Gastrocnemius medialis (tissue), 4 donors: ENCODE data around the gene UPF3A. TPM values are rescaled to one million over a fixed set of nuclear protein-coding genes. Genes with fewer than 3 reads are reported as not detected.

Source experiments
- ATAC-seq, 2 donors: fragments of 150-250 bp; one replicate each; pipeline ENCODE4 v1.9.1; 2016
- DNase-seq, 2 donors: peaks; one replicate each; pipeline ENCODE4 v3.0.0-alpha.2; 2019
- H3K27ac ChIP-seq, 4 donors: fragments of 200-600 bp; sonication (generic); 1 replicate in 1 of 4; 2 replicates in 3 of 4; pipeline ENCODE4 v1.5.1; 2016 to 2018; ENCODE audit warnings: mild to moderate bottlenecking in 2 of 4, moderate library complexity in 1 of 4
- H3K27me3 ChIP-seq, 3 donors: fragments of 200-600 bp; sonication (generic) in 2 of 3; 1 replicate in 1 of 3; 2 replicates in 2 of 3; pipeline versions ENCODE4 v1.5.1 to v1.6.0; 2016 to 2019; ENCODE audit warnings: mild to moderate bottlenecking in 1 of 3, moderate library complexity in 1 of 3
- H3K36me3 ChIP-seq, 2 donors: fragments of 200-600 bp; sonication (generic) in 1 of 2; one replicate each; pipeline ENCODE4 v1.5.1; 2017 to 2018
- H3K4me1 ChIP-seq, 2 donors: fragments of 200-600 bp; sonication (generic) in 1 of 2; one replicate each; pipeline ENCODE4 v1.5.1; 2016 to 2017; ENCODE audit warnings: mild to moderate bottlenecking in 2 of 2
- H3K4me3 ChIP-seq, 4 donors: fragments of 200-600 bp; sonication (generic) in 3 of 4; 1 replicate in 1 of 4; 2 replicates in 3 of 4; pipeline ENCODE4 v1.5.1; 2016 to 2019; ENCODE audit warnings: mild to moderate bottlenecking in 2 of 4
- H3K9me3 ChIP-seq, 3 donors: fragments of 200-600 bp; sonication (generic) in 2 of 3; 1 replicate in 1 of 3; 2 replicates in 2 of 3; pipeline ENCODE4 v1.5.1; 2016 to 2019
- CTCF ChIP-seq, 5 experiments: fragments of 450-650 bp in 3 of 5; fragments of 200-600 bp in 2 of 5; sonication (generic) in 2 of 5; IDR thresholded peaks in 4 of 5; conservative IDR thresholded peaks in 1 of 5; 1 replicate in 4 of 5; 2 replicates in 1 of 5; pipeline ENCODE4 v1.5.1; 2016 to 2019; ENCODE audit warnings: antibody characterized with exemption in 5 of 5, mild to moderate bottlenecking in 3 of 5, moderate library complexity in 3 of 5
- POLR2A ChIP-seq, 2 donors: fragments of 450-650 bp; IDR thresholded peaks; one replicate each; pipeline ENCODE4 v1.6.1; 2017; ENCODE audit warnings: antibody characterized with exemption in 2 of 2, mild to moderate bottlenecking in 2 of 2, moderate library complexity in 2 of 2
- in situ Hi-C, 4 donors: fragments of 200-750 bp; cut with MboI; loops; one replicate each; pipeline versions ENCODE4 v1.15.0 to v1.8.0; 2017; ENCODE audit warnings: low sequenced_read_pairs in 4 of 4
- intact Hi-C: fragments of 100-400 bp; cut with DNase I; formaldehyde crosslinking; loops from one replicate; pipeline ENCODE4 v1.15.1; 2023; ENCODE audit warnings: low total_unique reads
- total RNA-seq, 4 donors: library from RNA; depleted of rRNA; stranded (reverse); fragments of >200 nt; gene quantifications; one replicate each; pipeline versions ENCODE4 v1.1.0 to v1.2.3, GENCODE V29; 2016

UPF3A gene
- total RNA-seq, 4 donors from 2014 or later: 9.1 to 43.9 (median 24.0) TPM

GRCh38 chr13:114309806-114310410 lies 28.5 kb downstream of the UPF3A start:
- peaks cover 4 to 8% of the 10 kb centered on the region in 2 donors for H3K4me1 ChIP-seq
- peaks cover 0 to 18% of the 10 kb centered on the region in 2 donors for H3K36me3 ChIP-seq
- TF ChIP-seq CTCF (IDR thresholded peaks at IDR 0.05 in 4 of 5, conservative IDR thresholded peaks at IDR 0.05 in 1 of 5) (no peak), POLR2A (IDR thresholded peaks at IDR 0.05) (no peak)
- no peak overlapping the region for H3K4me3 ChIP-seq
- DNase-seq: no peak
- ATAC-seq: no peak
- no peaks in the 10 kb centered on the region for H3K9me3 ChIP-seq
- intact Hi-C loops: no loop called here
- no peaks in the 10 kb centered on the region for H3K27me3 ChIP-seq
- no peak overlapping the region for H3K27ac ChIP-seq
- in situ Hi-C loops: no loop called here

- no peaks in the 10 kb centered on the region for H3K9me3 ChIP-seq
- ATAC-seq (no peak), DNase-seq (no peak)
- in situ Hi-C loops: no loop called here
- TF ChIP-seq CTCF (IDR thresholded peaks at IDR 0.05 in 4 of 5, conservative IDR thresholded peaks at IDR 0.05 in 1 of 5) (no peak), POLR2A (IDR thresholded peaks at IDR 0.05) (no peak)
- no peak overlapping the region for H3K27ac ChIP-seq
- H3K36me3 ChIP-seq: peaks cover 0 to 15% of the 10 kb centered on the region in 2 donors
- intact Hi-C loops: no loop called here
- H3K27me3 ChIP-seq: no peaks in the 10 kb centered on the region
- H3K4me3 ChIP-seq: no peak overlapping the region
- H3K4me1 ChIP-seq: peaks cover 13 to 16% of the 10 kb centered on the region in 2 donors
Observed at GRCh38 chr13:114310956-114311355, 29.6 kb downstream of the UPF3A start.

- ATAC-seq (no peak), DNase-seq (no peak)
- Histone ChIP-seq H3K9me3 (no peaks in the 10 kb centered on the region), H3K27ac (no peak overlapping the region), H3K27me3 (no peaks in the 10 kb centered on the region), H3K36me3 (peaks cover 0 to 10% of the 10 kb centered on the region in 2 donors), H3K4me3 (no peak overlapping the region), H3K4me1 (peaks cover 15 to 16% of the 10 kb centered on the region in 2 donors)
- intact Hi-C loops (no loop called here), in situ Hi-C loops (no loop called here)
- TF ChIP-seq POLR2A (IDR thresholded peaks at IDR 0.05): no peak
- TF ChIP-seq CTCF (IDR thresholded peaks at IDR 0.05 in 4 of 5, conservative IDR thresholded peaks at IDR 0.05 in 1 of 5): no peak
Observed at GRCh38 chr13:114311387-114311786, 30.0 kb downstream of the UPF3A start.

GRCh38 chr13:114311908-114312307 lies 30.5 kb downstream of the UPF3A start:
- H3K36me3 ChIP-seq: peaks cover 0 to 5% of the 10 kb centered on the region in 2 donors
- in situ Hi-C loops: no loop called here

More at GRCh38 chr13:114311908-114312307, 30.5 kb downstream of the UPF3A start:
- TF ChIP-seq CTCF (IDR thresholded peaks at IDR 0.05 in 4 of 5, conservative IDR thresholded peaks at IDR 0.05 in 1 of 5) (no peak), POLR2A (IDR thresholded peaks at IDR 0.05) (no peak)
- H3K4me1 ChIP-seq: peaks cover 15 to 16% of the 10 kb centered on the region in 2 donors
- no peaks in the 10 kb centered on the region for H3K27me3 ChIP-seq
- H3K4me3 ChIP-seq: no peak overlapping the region
- intact Hi-C loops: no loop called here
- no peak for DNase-seq
- no peaks in the 10 kb centered on the region for H3K9me3 ChIP-seq
- H3K27ac ChIP-seq: no peak overlapping the region
- ATAC-seq: no peak
